A549 (cell line): ENCODE results near the gene SELENOP. TPM values are rescaled to one million over a fixed set of nuclear protein-coding genes. Genes with fewer than 3 reads are reported as not detected.

Source experiments
- ATAC-seq, 2 experiments: fragments of 200-7000 bp in 1 of 2; fragments of >200 bp in 1 of 2; cut with Nextera tagmentation in 1 of 2; cut with Tn5 transposase in 1 of 2; 3 replicates each; pipeline versions ENCODE4 v1.8.0 to v1.9.1; 2018 to 2020; ENCODE audit warnings: mild to moderate bottlenecking in 1 of 2, moderate library complexity in 1 of 2
- CTCF ChIA-PET: fragments of 300-600 bp; sonication (Branson Sonifier 250); formaldehyde crosslinking; extraction: SDS; loops from one replicate; lab custom pipeline; 2021; ENCODE audit warnings: antibody characterized with exemption, inconsistent platforms; lab: Yijun Ruan, JAX
- POLR2A ChIA-PET: fragments of 350-600 bp; formaldehyde crosslinking; extraction: SDS; loops from one replicate; lab custom pipeline; 2021; ENCODE audit warnings: antibody characterized with exemption, inconsistent platforms; lab: Yijun Ruan, JAX
- DNase-seq, 2 experiments: peaks; one replicate each; pipeline versions ENCODE4 v3.0.0 to v3.0.0-alpha.2; 2011 to 2016; ENCODE audit warnings: low read depth in 1 of 2, low spot score in 1 of 2
- FAIRE-seq: peaks from 2 replicates; lab custom pipeline; 2011; peaks lifted over from hg19 to GRCh38; lab: Jason Lieb, UNC
- H3K27ac ChIP-seq, 2 experiments: fragments of >200 bp; sonication (Bioruptor Twin); formaldehyde crosslinking; 3 replicates each; pipeline ENCODE4 v1.5.1; 2016 to 2017
- H3K4me1 ChIP-seq: fragments of >200 bp; sonication (Bioruptor Twin); formaldehyde crosslinking; 3 replicates; pipeline ENCODE4 v1.6.1; 2016
- H3K4me2 ChIP-seq: fragments of >200 bp; sonication (Bioruptor Twin); formaldehyde crosslinking; 3 replicates; pipeline ENCODE4 v1.6.1; 2016
- H3K4me3 ChIP-seq: fragments of >200 bp; sonication (Bioruptor Twin); formaldehyde crosslinking; 3 replicates; pipeline ENCODE4 v1.5.1; 2016
- H3K9me3 ChIP-seq: fragments of >200 bp; sonication (Bioruptor Twin); formaldehyde crosslinking; 3 replicates; pipeline ENCODE4 v1.6.1; 2016
- CBX2 ChIP-seq: fragments of 200-600 bp; sonication (generic); IDR thresholded peaks from 2 replicates; pipeline ENCODE4 v1.6.1; 2016; ENCODE audit warnings: low read depth, mild to moderate bottlenecking, borderline replicate concordance
- CHD4 ChIP-seq: fragments of 200-600 bp; sonication (generic); IDR thresholded peaks from 2 replicates; pipeline ENCODE4 v1.6.1; 2016; ENCODE audit warnings: antibody characterized with exemption, mild to moderate bottlenecking, borderline replicate concordance
- EHMT2 ChIP-seq: fragments of 200-600 bp; sonication (generic); IDR thresholded peaks from 2 replicates; pipeline ENCODE4 v1.6.1; 2016; ENCODE audit warnings: antibody characterized with exemption, low read depth, mild to moderate bottlenecking, moderate library complexity
- EP300 ChIP-seq, 2 experiments: fragments of >200 bp; sonication (Bioruptor Twin); formaldehyde crosslinking; IDR thresholded peaks; 2 replicates in 1 of 2; 3 replicates in 1 of 2; pipeline ENCODE4 v1.6.1; 2016 to 2017
- FOXS1 ChIP-seq: fragments of 250-450 bp; sonication (Bioruptor Pico); IDR thresholded peaks from 2 replicates; pipeline ENCODE4 v1.5.0; 2020; ENCODE audit warnings: mild to moderate bottlenecking, moderate library complexity
- HOXA7 ChIP-seq: fragments of 250-450 bp; sonication (Bioruptor Pico); IDR thresholded peaks from 2 replicates; pipeline ENCODE4 v1.5.0; 2020; ENCODE audit warnings: mild to moderate bottlenecking, moderate library complexity
- HOXB13 ChIP-seq: fragments of 250-450 bp; sonication (Bioruptor Pico); IDR thresholded peaks from 2 replicates; pipeline ENCODE4 v1.5.0; 2020; ENCODE audit warnings: low read depth, mild to moderate bottlenecking, moderate library complexity
- KDM1A ChIP-seq: fragments of 200-600 bp; sonication (generic); IDR thresholded peaks from 2 replicates; pipeline ENCODE4 v1.6.1; 2016; ENCODE audit warnings: low read depth, mild to moderate bottlenecking
- NR3C1 ChIP-seq: fragments of >200 bp; sonication (Bioruptor Twin); formaldehyde crosslinking; IDR thresholded peaks from 3 replicates; pipeline ENCODE4 v1.6.1; 2017
- POLR2A ChIP-seq: IDR thresholded peaks from 2 replicates; pipeline ENCODE4 v1.6.1; 2012; ENCODE audit warnings: mild to moderate bottlenecking, low read length
- RNF2 ChIP-seq: fragments of 200-600 bp; sonication (generic); IDR thresholded peaks from 2 replicates; pipeline ENCODE4 v1.6.1; 2016; ENCODE audit warnings: low read depth, mild to moderate bottlenecking, antibody characterized with exemption, moderate library complexity, borderline replicate concordance
- SMC3 ChIP-seq: fragments of >200 bp; sonication (Bioruptor Twin); formaldehyde crosslinking; IDR thresholded peaks from 3 replicates; pipeline ENCODE4 v1.6.1; 2018; ENCODE audit warnings: inconsistent platforms
- TP53 ChIP-seq: fragments of 250-450 bp; sonication (Bioruptor Pico); IDR thresholded peaks from 2 replicates; pipeline ENCODE4 v1.5.0; 2021; ENCODE audit warnings: mild to moderate bottlenecking, moderate library complexity
- WGBS: methylation state at CpG from one replicate; pipeline ENCODE4 v1.1.6; 2017; ENCODE audit errors: missing lambda C conversion rate; 5-methylcytosine and 5-hydroxymethylcytosine counted together
- polyA plus RNA-seq, 4 experiments: library from polyadenylated mRNA; depleted of rRNA in 3 of 4; stranded (reverse); fragments of >200 nt; fragmentation: RNase III in 1 of 4; extraction: RNeasy Plus Mini Kit Qiagen cat#74134 plus additional on column Dnase treatment in 1 of 4; gene quantifications; 2 replicates in 3 of 4; 3 replicates in 1 of 4; pipeline ENCODE4 v1.2.3, GENCODE V29; 2011 to 2017
- TF ChIP-seq, protein P1 (sequence below): IDR thresholded peaks from 2 replicates; pipeline ENCODE4 v1.6.1; 2012
- TF ChIP-seq, protein P2 (sequence below): fragments of 250-450 bp; sonication (Bioruptor Pico); IDR thresholded peaks from 2 replicates; pipeline ENCODE4 v1.5.0; 2021; ENCODE audit warnings: mild to moderate bottlenecking, moderate library complexity, borderline replicate concordance
- TF ChIP-seq, protein P3 (sequence below): IDR thresholded peaks from 2 replicates; pipeline ENCODE4 v1.6.1; 2012
- TF ChIP-seq, protein P4 (sequence below): fragments of >200 bp; sonication (Bioruptor Twin); formaldehyde crosslinking; IDR thresholded peaks from 3 replicates; pipeline ENCODE4 v1.6.1; 2016
- TF ChIP-seq, protein P5 (sequence below): fragments of >200 bp; sonication (Bioruptor Twin); formaldehyde crosslinking; IDR thresholded peaks from 3 replicates; pipeline ENCODE4 v1.5.1; 2016
- TF ChIP-seq, protein P6 (sequence below): fragments of >200 bp; sonication (Bioruptor Twin); formaldehyde crosslinking; IDR thresholded peaks from 2 replicates; pipeline ENCODE4 v1.6.1; 2016

Gene SELENOP
- polyA plus RNA-seq, 2 of the 4 experiments (the other 2 are of a cell fraction) = 0.17 to 0.96 TPM

DNA sequence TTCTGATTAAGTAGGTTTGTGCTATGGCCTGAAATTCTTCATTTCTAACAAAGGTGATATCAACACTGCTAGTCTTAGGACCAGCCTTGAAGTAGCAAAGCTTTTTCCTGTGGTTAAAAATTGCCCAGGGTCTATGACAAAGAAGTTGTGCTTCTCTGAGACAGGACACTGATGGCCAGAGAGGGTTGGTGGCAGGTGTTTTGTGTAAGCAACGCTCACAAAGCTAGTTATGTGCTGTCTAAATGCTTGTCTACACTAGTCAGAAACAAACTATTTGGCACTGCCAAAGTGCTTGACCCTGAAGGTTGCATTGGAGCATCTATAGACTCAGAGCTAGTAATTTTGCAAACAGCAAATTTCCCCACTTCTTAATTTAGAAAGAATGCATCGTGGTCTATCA, 44.1 kb upstream of the SELENOP start:
- FAIRE-seq (no peak), ATAC-seq (no peak), DNase-seq (no peak)
- no peak for TF ChIP-seq HOXB13 (CRISPR knock-in tag)
- H3K4me3 ChIP-seq = no peak overlapping the region
- H3K4me2 ChIP-seq = no peak overlapping the region
- no peaks in the 10 kb centered on the region for H3K4me1 ChIP-seq
- H3K27ac ChIP-seq = no peak overlapping the region
- WGBS = 12% methylated on average over 2 of the region's 2 CpGs
- ChIA-PET CTCF (interaction anchor here (0.8 kb wide), 1 partner anchor 12 kb away, joined by 3 read pairs; no protein-coding TSS in a partner anchor), POLR2A (no interaction called here)
- no peaks in the 10 kb centered on the region for H3K9me3 ChIP-seq

DNA sequence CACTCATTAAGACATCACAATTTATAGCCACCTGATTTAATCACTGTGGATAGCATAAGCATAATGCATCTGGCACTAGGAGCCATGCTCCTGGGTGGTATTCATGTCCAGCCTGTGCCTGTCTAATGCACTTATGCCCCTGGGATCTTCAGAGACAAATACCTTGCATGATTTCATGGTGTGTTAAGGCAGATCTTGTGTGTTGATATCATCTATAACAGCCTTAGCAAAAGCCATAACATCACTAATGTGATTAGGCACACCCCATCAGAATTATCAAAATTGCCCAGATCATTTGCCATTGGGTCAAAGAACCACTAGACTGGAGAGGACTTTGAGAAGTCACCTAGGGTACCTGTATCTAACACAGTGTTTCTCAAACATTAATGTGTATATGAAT, 43.7 kb upstream of the SELENOP start:
- no peaks in the 10 kb centered on the region for H3K9me3 ChIP-seq
- POLR2A ChIA-PET = no interaction called here
- no peak for DNase-seq
- TF ChIP-seq KDM1A (no peak), POLR2A (no peak), FOXS1 (CRISPR knock-in tag) (no peak), EHMT2 (no peak), RNF2 (no peak), CHD4 (no peak), CBX2 (no peak), NR3C1 (no peak), SMC3 (no peak), TP53 (no peak), HOXA7 (no peak), EP300 (IDR thresholded peaks at IDR 0.05) (no peak)
- TF ChIP-seq, protein P1, sequence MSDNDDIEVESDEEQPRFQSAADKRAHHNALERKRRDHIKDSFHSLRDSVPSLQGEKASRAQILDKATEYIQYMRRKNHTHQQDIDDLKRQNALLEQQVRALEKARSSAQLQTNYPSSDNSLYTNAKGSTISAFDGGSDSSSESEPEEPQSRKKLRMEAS = no peak
- TF ChIP-seq, protein P2, sequence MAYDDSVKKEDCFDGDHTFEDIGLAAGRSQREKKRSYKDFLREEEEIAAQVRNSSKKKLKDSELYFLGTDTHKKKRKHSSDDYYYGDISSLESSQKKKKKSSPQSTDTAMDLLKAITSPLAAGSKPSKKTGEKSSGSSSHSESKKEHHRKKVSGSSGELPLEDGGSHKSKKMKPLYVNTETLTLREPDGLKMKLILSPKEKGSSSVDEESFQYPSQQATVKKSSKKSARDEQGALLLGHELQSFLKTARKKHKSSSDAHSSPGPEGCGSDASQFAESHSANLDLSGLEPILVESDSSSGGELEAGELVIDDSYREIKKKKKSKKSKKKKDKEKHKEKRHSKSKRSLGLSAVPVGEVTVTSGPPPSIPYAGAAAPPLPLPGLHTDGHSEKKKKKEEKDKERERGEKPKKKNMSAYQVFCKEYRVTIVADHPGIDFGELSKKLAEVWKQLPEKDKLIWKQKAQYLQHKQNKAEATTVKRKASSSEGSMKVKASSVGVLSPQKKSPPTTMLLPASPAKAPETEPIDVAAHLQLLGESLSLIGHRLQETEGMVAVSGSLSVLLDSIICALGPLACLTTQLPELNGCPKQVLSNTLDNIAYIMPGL (CRISPR knock-in tag) = no peak
- TF ChIP-seq, protein P3, sequence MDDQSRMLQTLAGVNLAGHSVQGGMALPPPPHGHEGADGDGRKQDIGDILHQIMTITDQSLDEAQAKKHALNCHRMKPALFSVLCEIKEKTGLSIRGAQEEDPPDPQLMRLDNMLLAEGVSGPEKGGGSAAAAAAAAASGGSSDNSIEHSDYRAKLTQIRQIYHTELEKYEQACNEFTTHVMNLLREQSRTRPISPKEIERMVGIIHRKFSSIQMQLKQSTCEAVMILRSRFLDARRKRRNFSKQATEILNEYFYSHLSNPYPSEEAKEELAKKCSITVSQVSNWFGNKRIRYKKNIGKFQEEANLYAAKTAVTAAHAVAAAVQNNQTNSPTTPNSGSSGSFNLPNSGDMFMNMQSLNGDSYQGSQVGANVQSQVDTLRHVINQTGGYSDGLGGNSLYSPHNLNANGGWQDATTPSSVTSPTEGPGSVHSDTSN = no peak
- TF ChIP-seq, protein P4, sequence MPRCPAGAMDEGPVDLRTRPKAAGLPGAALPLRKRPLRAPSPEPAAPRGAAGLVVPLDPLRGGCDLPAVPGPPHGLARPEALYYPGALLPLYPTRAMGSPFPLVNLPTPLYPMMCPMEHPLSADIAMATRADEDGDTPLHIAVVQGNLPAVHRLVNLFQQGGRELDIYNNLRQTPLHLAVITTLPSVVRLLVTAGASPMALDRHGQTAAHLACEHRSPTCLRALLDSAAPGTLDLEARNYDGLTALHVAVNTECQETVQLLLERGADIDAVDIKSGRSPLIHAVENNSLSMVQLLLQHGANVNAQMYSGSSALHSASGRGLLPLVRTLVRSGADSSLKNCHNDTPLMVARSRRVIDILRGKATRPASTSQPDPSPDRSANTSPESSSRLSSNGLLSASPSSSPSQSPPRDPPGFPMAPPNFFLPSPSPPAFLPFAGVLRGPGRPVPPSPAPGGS = no peak
- TF ChIP-seq, protein P5, sequence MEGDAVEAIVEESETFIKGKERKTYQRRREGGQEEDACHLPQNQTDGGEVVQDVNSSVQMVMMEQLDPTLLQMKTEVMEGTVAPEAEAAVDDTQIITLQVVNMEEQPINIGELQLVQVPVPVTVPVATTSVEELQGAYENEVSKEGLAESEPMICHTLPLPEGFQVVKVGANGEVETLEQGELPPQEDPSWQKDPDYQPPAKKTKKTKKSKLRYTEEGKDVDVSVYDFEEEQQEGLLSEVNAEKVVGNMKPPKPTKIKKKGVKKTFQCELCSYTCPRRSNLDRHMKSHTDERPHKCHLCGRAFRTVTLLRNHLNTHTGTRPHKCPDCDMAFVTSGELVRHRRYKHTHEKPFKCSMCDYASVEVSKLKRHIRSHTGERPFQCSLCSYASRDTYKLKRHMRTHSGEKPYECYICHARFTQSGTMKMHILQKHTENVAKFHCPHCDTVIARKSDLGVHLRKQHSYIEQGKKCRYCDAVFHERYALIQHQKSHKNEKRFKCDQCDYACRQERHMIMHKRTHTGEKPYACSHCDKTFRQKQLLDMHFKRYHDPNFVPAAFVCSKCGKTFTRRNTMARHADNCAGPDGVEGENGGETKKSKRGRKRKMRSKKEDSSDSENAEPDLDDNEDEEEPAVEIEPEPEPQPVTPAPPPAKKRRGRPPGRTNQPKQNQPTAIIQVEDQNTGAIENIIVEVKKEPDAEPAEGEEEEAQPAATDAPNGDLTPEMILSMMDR = no peak
- TF ChIP-seq, protein P6, sequence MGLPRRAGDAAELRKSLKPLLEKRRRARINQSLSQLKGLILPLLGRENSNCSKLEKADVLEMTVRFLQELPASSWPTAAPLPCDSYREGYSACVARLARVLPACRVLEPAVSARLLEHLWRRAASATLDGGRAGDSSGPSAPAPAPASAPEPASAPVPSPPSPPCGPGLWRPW = no peak
- TF ChIP-seq, all 56 proteins: peak for 0
- Histone ChIP-seq H3K27ac (no peak overlapping the region), H3K4me1 (no peaks in the 10 kb centered on the region), H3K4me3 (no peak overlapping the region), H3K4me2 (no peak overlapping the region)
- CTCF ChIA-PET = interaction anchor here (0.8 kb wide), 1 partner anchor 12 kb away, joined by 3 read pairs; no protein-coding TSS in a partner anchor
- ATAC-seq = no peak
- FAIRE-seq = no peak
